K562 (cell line): ENCODE measurements around the gene TGM3. TPM values are rescaled to one million over a fixed set of nuclear protein-coding genes. Genes with fewer than 3 reads are reported as not detected.
A peak's percentile ranks its signal among the peaks of the same experiment; 100 is the strongest.

ENCODE experiments used
- ATAC-seq: fragments of 200-7000 bp; cut with Tn5 transposase; 3 replicates; pipeline ENCODE4 v1.9.1; 2020; ENCODE audit warnings: moderate library complexity
- BruUV-seq: library from RNA; stranded (reverse); fragments of 400-500 nt; replicated peaks from 2 replicates; lab custom pipeline; 2021; lab: Mats Ljungman, UMichigan
- CTCF ChIA-PET: fragments of 300-600 bp; formaldehyde crosslinking; extraction: SDS; loops from one replicate; lab custom pipeline; 2021; ENCODE audit warnings: low intra/inter-chr PET ratio; lab: Yijun Ruan, JAX
- POLR2A ChIA-PET: fragments of 300-600, 350-650 bp; sonication (Branson Sonifier 250); formaldehyde crosslinking; extraction: SDS; loops from one replicate; lab custom pipeline; 2021; ENCODE audit warnings: antibody characterized with exemption, inconsistent platforms; lab: Yijun Ruan, JAX
- DNase-seq, 4 experiments: peaks; one replicate each; pipeline versions ENCODE4 v3.0.0 to v3.0.0-alpha.2; 2011 to 2018; ENCODE audit warnings: low spot score in 3 of 4, mixed read lengths in 3 of 4; ENCODE audit errors: extremely low read depth in 1 of 4
- FAIRE-seq: peaks from 2 replicates; lab custom pipeline; 2011; peaks lifted over from hg19 to GRCh38; lab: Jason Lieb, UNC
- H2AFZ ChIP-seq: 2 replicates; pipeline ENCODE4 v1.6.0; 2011; ENCODE audit warnings: low read depth, low read length, control low read depth, inconsistent platforms
- H3K27ac ChIP-seq: fragments of 200-600 bp; 3 replicates; pipeline ENCODE4 v1.8.0; 2011; ENCODE audit warnings: low read depth, mild to moderate bottlenecking, control low read depth, inconsistent platforms, low read length, moderate library complexity, mixed read lengths; ENCODE audit errors: extremely low read depth
- H3K27me3 ChIP-seq, 2 experiments: fragments of 300-600 bp in 1 of 2; 2 replicates in 1 of 2; 3 replicates in 1 of 2; pipeline versions ENCODE4 v1.6.0 to v1.8.0; 2011; ENCODE audit warnings: inconsistent platforms in 2 of 2, low read length in 2 of 2, mild to moderate bottlenecking in 1 of 2, mixed read lengths in 1 of 2, moderate library complexity in 1 of 2; ENCODE audit not compliant: control insufficient read depth in 2 of 2, insufficient read depth in 2 of 2
- H3K36me3 ChIP-seq: fragments of 300-600 bp; 3 replicates; pipeline ENCODE4 v1.8.0; 2011; ENCODE audit warnings: mild to moderate bottlenecking, low read length, inconsistent platforms; ENCODE audit not compliant: control insufficient read depth, insufficient read depth
- H3K4me1 ChIP-seq, 2 experiments: fragments of 200-600 bp in 1 of 2; replicated peaks in 1 of 2; 2 replicates in 1 of 2; 3 replicates in 1 of 2; pipeline versions ENCODE4 v1.5.1 to v1.8.0; 2011; ENCODE audit warnings: inconsistent platforms in 2 of 2, low read length in 2 of 2, mild to moderate bottlenecking in 1 of 2, mixed read lengths in 1 of 2, moderate library complexity in 1 of 2; ENCODE audit not compliant: control insufficient read depth in 2 of 2, insufficient read depth in 2 of 2
- H3K4me2 ChIP-seq: 2 replicates; pipeline ENCODE4 v1.6.1; 2011; ENCODE audit warnings: low read length, control low read depth, inconsistent platforms, mixed read lengths; ENCODE audit not compliant: insufficient read depth
- H3K4me3 ChIP-seq: fragments of 200-600 bp; sonication (generic), shearing (Covaris generic); 2 replicates; pipeline ENCODE4 v1.5.1; 2016; ENCODE audit warnings: control low read depth, inconsistent platforms
- H3K79me2 ChIP-seq: fragments of 200-600 bp; 3 replicates; pipeline ENCODE4 v1.8.0; 2011; ENCODE audit warnings: low read length, inconsistent platforms; ENCODE audit not compliant: control insufficient read depth, insufficient read depth
- H3K9ac ChIP-seq, 2 experiments: 2 replicates each; pipeline versions ENCODE4 v1.6.0 to v1.6.1; 2011; ENCODE audit warnings: low read depth in 2 of 2, low read length in 2 of 2, control low read depth in 1 of 2, inconsistent platforms in 1 of 2, mild to moderate bottlenecking in 1 of 2, mixed read lengths in 1 of 2; ENCODE audit not compliant: insufficient read depth in 1 of 2
- H3K9me1 ChIP-seq: one replicate; pipeline ENCODE4 v1.6.0; 2011; ENCODE audit warnings: inconsistent platforms, mild to moderate bottlenecking, low read length, moderate library complexity; ENCODE audit not compliant: control insufficient read depth, insufficient read depth
- H3K9me3 ChIP-seq: replicated peaks from 2 replicates; pipeline ENCODE4 v1.5.1; 2011; ENCODE audit warnings: low read depth, low read length, inconsistent platforms; ENCODE audit not compliant: control insufficient read depth, insufficient read depth
- H4K20me1 ChIP-seq: replicated peaks from 2 replicates; pipeline ENCODE4 v1.6.1; 2011; ENCODE audit warnings: low read length, inconsistent platforms, mixed read lengths; ENCODE audit not compliant: control insufficient read depth, insufficient read depth
- C11orf30 ChIP-seq: fragments of 450-650 bp; IDR thresholded peaks from 2 replicates; pipeline ENCODE4 v1.6.1; 2016; ENCODE audit warnings: low read depth, mild to moderate bottlenecking
- ILF3 ChIP-seq: fragments of 450-650 bp; IDR thresholded peaks from 2 replicates; pipeline ENCODE4 v1.6.1; 2018; ENCODE audit warnings: antibody characterized with exemption, mild to moderate bottlenecking, moderate library complexity, borderline replicate concordance
- MAFF ChIP-seq: IDR thresholded peaks from 2 replicates; pipeline ENCODE4 v1.6.1; 2012; ENCODE audit warnings: low read length, improper control_type of control experiment
- MAFG ChIP-seq: fragments of 450-650 bp; conservative IDR thresholded peaks from 2 replicates; pipeline ENCODE4 v1.6.1; 2016; ENCODE audit warnings: missing genetic modification characterization, missing compliant biosample characterization
- MAFK ChIP-seq: IDR thresholded peaks from 2 replicates; pipeline ENCODE4 v1.6.1; 2011; ENCODE audit warnings: low read length, improper control_type of control experiment
- SNIP1 ChIP-seq: fragments of 450-650 bp; IDR thresholded peaks from 2 replicates; pipeline ENCODE4 v1.7.1; 2017; ENCODE audit warnings: low read depth, mild to moderate bottlenecking
- TAF1 ChIP-seq: IDR thresholded peaks from 2 replicates; pipeline ENCODE4 v1.6.1; 2011; ENCODE audit warnings: mild to moderate bottlenecking, low read length, moderate library complexity; ENCODE audit not compliant: insufficient read depth, control insufficient read depth, severe bottlenecking; ENCODE audit errors: extremely low read depth
- TCF3 ChIP-seq: sonication (generic); formaldehyde crosslinking; IDR thresholded peaks from 2 replicates; pipeline ENCODE4 v1.4.0; 2020; ENCODE audit warnings: mild to moderate bottlenecking, missing genetic modification reagents
- ZNF133 ChIP-seq: fragments of 250-450 bp; sonication (Bioruptor Pico); IDR thresholded peaks from 2 replicates; pipeline ENCODE4 v1.4.0; 2020; ENCODE audit warnings: mild to moderate bottlenecking
- ZNF316 ChIP-seq: fragments of 450-650 bp; IDR thresholded peaks from 2 replicates; pipeline ENCODE4 v1.6.1; 2016
- WGBS: fragments of 100-300 bp; shearing (Covaris generic); methylation state at CpG from one replicate; pipeline ENCODE4 v1.1.6; 2016; ENCODE audit warnings: low coverage, mixed read lengths; ENCODE audit not compliant: insufficient coverage; ENCODE audit errors: missing lambda C conversion rate; 5-methylcytosine and 5-hydroxymethylcytosine counted together
- in situ Hi-C: fragments of 300-500 bp; cut with MboI; formaldehyde crosslinking; loops from 4 replicates; pipeline ENCODE4 v1.15.0; 2018; ENCODE audit warnings: inconsistent platforms, mixed read lengths
- intact Hi-C: fragments of 100-400 bp; cut with micrococcal nuclease; formaldehyde crosslinking; loops from 2 replicates; pipeline ENCODE4 v1.14.2; 2022
- polyA plus RNA-seq, 8 experiments: library from polyadenylated mRNA; depleted of rRNA in 4 of 8; stranded (reverse) in 5 of 8; unstranded in 3 of 8; fragments of >200 nt; fragmentation: Nextera tagmentation in 2 of 8; fragmentation: Illumina TruSeq in 1 of 8; extraction: Ambion mirVana in 2 of 8; extraction: Trizol in 1 of 8; gene quantifications; 2 replicates each; pipeline versions ENCODE4 v1.2.1 to v1.2.3, GENCODE V29; 2011 to 2014; ENCODE audit warnings: inconsistent platforms in 1 of 8, missing spikeins in 1 of 8
- total RNA-seq, 7 experiments: library from RNA; depleted of rRNA in 6 of 7; stranded (reverse); fragments of >200 nt in 6 of 7; fragmentation: Illumina TruSeq in 2 of 7; extraction: Trizol in 2 of 7; gene quantifications; 2 replicates each; pipeline versions ENCODE4 v1.2.1 to v1.2.3, GENCODE V29; 2011 to 2021; ENCODE audit warnings: low replicate concordance in 1 of 7
- TF ChIP-seq, protein P1 (sequence below): fragments of 250-450 bp; sonication (Bioruptor Pico); IDR thresholded peaks from 2 replicates; pipeline ENCODE4 v1.8.0; 2022; ENCODE audit warnings: moderate library complexity, mild to moderate bottlenecking, inconsistent platforms

TGM3 gene
- total and polyA plus RNA-seq, 9 of the 15 experiments (the other 6 are each of a cell fraction or from before 2014, with no cell fraction given) = not detected

DNA sequence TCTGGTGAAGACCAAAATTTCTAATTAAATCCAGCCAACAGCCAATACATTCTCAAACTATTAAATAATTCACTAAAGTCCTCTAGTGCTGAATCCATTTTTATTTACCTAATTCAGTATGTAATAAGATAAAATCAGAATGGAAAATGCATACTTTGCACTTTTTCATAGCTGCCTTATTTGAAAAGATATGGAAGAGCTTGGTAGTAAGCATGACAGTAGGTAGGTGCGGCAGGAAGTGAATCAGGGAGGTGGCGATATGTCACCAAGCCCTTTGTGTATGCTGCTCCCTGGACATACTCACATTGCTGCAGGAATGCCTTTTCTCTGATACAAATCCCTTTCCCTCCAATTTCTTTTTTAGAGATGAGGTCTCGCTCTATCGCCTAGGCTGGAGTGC is 10.2 kb upstream of the TGM3 start:
- peak overlapping the region; percentile 40; the same call in 1 of the 2 replicates for H2AFZ ChIP-seq
- H3K27ac ChIP-seq = no peak overlapping the region
- no peaks in the 10 kb centered on the region for H3K9me3 ChIP-seq
- intact Hi-C loops (no loop called here), in situ Hi-C loops (no loop called here)
- no peaks in the 10 kb centered on the region for H3K36me3 ChIP-seq
- TF ChIP-seq, protein P1, sequence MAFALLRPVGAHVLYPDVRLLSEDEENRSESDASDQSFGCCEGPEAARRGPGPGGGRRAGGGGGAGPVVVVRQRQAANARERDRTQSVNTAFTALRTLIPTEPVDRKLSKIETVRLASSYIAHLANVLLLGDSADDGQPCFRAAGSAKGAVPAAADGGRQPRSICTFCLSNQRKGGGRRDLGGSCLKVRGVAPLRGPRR (CRISPR knock-in tag) = no peak
- TF ChIP-seq MAFF = peak; percentile 62; the same call in 1 of the 2 replicates
- peak; percentile 84 for TF ChIP-seq ZNF316
- TF ChIP-seq MAFG (tag) = peak; percentile 64
- peak; percentile 76; the same call in 1 of the 2 replicates for TF ChIP-seq C11orf30
- no peak for TF ChIP-seq SNIP1
- TF ChIP-seq MAFK = peak; percentile 74
- TF ChIP-seq TCF3 (CRISPR knock-in tag) = no peak
- TF ChIP-seq ZNF133 (CRISPR knock-in tag) = no peak
- TF ChIP-seq TAF1 = no peak
- TF ChIP-seq ILF3 = no peak
- H3K4me1 ChIP-seq = peaks cover 5 to 10% of the 10 kb centered on the region in 2 experiments; a peak in 2 of 5 replicates
- no peak for DNase-seq
- 34% methylated on average over 2 of the region's 4 CpGs for WGBS
- H3K27me3 ChIP-seq = no peaks in the 10 kb centered on the region
- ATAC-seq = no peak
- H3K4me2 ChIP-seq = no peak overlapping the region
- BruUV-seq = no TSS peak
- H3K9me1 ChIP-seq = no peaks in the 10 kb centered on the region
- no peak overlapping the region for H3K4me3 ChIP-seq
- CTCF ChIA-PET = no interaction called here
- H3K9ac ChIP-seq = no peak overlapping the region
- FAIRE-seq = no peak
- no peaks in the 10 kb centered on the region for H4K20me1 ChIP-seq
- H3K79me2 ChIP-seq = no peaks in the 10 kb centered on the region
- POLR2A ChIA-PET = interaction anchor here (0.5 to 1.0 kb wide), 3 partner anchors 19 to 78 kb away, joined by 3 to 4 read pairs (median 3); no protein-coding TSS in a partner anchor
